GM20000 (cell line): ENCODE measurements around the gene ZNF44.
"Not testable (repeated sequence)": the region's sequence is repeated elsewhere in the genome, so short reads cannot be mapped to it uniquely, and the experiment has no call there.

Experiments
- DNase-seq: peaks from one replicate; pipeline ENCODE4 v3.0.0; 2012; ENCODE audit warnings: low spot score
- TF ChIP-seq, protein P1 (sequence below): IDR thresholded peaks from 2 replicates; pipeline ENCODE4 v1.5.1; 2012; ENCODE audit warnings: mild to moderate bottlenecking, control low read depth; ENCODE audit errors: extremely low read depth, missing control alignments

ZNF44 gene

DNA sequence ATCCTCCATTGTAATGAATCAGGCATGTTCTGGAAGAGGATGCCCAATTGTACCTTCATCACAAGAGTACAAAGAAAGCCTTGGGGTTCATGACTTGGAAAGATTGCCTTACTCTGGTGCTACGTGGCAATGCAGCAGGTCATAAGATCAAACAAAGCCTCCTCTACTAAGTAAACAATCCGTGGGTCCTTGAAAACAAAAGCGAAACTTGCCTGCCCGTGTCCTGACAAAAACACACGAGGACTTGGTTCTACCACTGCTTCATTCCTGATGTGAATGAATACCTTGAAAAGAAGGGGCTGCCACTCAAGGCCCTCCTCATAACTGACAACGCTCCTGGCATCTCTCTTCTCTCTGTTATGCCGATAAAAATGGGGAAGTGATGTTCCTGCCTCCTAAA, 19.9 kb upstream of the ZNF44 start:
- TF ChIP-seq, protein P1, sequence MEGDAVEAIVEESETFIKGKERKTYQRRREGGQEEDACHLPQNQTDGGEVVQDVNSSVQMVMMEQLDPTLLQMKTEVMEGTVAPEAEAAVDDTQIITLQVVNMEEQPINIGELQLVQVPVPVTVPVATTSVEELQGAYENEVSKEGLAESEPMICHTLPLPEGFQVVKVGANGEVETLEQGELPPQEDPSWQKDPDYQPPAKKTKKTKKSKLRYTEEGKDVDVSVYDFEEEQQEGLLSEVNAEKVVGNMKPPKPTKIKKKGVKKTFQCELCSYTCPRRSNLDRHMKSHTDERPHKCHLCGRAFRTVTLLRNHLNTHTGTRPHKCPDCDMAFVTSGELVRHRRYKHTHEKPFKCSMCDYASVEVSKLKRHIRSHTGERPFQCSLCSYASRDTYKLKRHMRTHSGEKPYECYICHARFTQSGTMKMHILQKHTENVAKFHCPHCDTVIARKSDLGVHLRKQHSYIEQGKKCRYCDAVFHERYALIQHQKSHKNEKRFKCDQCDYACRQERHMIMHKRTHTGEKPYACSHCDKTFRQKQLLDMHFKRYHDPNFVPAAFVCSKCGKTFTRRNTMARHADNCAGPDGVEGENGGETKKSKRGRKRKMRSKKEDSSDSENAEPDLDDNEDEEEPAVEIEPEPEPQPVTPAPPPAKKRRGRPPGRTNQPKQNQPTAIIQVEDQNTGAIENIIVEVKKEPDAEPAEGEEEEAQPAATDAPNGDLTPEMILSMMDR: no peak
- DNase-seq: no peak

DNA sequence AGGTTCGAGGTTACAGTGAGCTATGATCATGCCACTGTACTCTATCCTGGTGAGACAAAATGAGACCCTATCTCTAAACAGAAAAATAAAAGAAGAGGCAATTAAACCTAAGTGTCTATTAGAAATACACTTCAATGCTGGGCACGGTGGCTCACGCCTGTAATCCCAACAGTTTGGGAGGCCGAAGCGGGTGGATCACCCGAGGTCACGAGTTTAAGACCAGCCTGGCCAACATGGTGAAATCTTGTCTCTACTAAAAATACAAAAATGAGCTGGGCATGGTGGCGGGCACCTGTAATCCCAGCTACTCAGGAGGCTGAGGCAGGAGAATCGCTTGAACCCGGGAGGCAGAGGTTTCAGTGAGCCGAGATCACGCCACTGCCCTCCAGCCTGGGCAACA, 14.2 kb upstream of the ZNF44 start:
- DNase-seq: not testable (repeated sequence)

DNA sequence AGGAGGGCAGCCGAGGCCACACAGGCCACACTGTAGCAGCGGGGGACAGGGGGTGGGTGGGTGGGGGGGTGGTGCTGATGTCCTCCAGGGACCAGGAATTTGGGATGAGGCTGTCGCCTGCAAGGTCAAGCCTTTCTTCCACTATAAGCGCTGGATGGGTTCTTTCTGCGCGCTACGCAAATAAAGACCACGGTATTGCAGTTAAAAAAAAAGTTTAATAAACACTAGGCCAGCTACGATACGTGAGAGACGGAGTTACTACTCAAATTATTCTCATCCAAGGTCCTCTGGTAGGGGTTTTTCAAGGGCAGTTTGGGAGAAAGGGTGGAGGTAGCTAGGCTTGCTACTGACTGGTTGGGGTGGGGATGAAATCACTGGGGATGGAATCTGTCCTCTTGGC, 508 bp upstream of the ZNF44 start:
- TF ChIP-seq, protein P1: no peak
- DNase-seq: no peak

DNA sequence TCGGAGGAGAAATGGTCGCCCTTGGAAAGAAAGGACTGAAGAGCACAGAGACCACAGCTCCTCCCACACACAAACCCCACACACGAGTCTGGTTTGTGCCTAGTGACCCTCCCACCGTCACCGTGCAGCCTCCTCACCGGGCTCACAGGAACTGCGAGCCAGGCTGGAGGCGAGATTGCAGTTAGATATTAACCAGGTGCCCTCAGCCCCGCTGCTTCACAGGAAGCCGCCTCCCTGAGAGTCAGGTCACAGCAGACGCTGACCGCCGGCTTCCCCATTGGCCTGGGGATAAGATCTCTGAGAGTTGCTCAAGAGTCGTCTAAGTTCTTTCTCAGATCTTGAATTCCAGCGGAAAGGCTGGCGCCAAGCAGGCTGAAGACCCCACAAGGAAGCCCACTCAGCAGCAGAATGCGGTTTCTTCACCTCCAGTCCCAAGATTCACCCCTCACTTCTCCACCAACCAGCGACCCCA, 870 bp downstream of the ZNF44 start:
- DNase-seq: peak; percentile 87
- TF ChIP-seq, protein P1: no peak

DNA sequence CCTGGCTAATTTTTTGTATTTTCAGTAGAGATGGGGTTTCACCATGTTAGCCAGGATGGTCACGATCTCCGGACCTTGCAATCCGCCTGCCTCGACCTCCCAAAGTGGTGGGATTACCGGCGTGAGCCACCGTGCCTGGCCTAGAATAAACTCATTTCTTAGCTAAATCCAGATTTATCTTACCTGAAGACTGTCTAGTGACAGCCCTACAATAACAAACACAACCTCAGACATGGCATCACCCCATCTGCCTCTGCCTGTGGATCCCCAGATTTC, 5.0 kb downstream of the ZNF44 start:
- DNase-seq: no peak
- TF ChIP-seq, protein P1: no peak

DNA sequence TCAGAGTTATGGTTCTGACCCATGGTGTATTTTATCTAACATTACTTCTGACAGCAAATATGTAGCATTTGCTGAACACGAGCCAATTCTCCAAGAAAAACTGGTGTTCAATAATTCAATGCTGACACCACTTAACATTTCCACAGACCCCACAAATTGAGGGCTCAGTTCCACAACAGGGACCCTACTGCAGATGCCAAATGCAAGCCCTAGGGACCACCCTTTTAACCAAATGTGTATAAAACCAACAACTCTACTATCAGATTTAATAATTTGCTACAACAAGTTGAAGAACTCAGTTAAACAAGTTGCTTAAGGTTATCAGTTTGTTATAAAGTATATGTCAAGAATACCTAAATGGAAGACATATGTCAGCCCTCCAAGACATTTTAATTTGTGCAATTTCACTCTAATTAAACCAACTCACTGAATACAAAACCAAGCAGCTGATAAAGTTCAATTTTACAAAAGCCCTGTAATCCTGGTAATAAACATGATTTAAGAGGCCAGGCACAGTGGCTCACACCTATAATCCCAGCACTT, 6.7 kb downstream of the ZNF44 start:
- TF ChIP-seq, protein P1: no peak
- DNase-seq: no peak

DNA sequence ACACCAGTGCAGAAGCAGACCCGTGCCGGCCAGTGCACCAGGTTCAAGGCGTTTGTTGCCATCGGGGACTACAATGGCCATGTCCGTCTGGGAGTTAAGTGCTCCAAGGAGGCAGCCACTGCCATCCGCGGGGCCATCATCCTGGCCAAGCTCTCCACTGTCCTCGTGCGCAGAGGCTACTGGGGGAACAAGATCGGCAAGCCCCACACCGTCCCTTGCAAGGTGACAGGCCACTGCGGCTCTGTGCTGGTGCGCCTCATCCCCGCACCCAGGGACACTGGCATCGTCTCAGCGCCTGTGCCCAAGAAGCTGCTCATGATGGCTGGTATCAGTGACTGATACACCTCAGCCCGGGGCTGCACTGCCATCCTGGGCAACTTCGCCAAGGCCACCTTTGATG, 10.1 kb downstream of the ZNF44 start:
- TF ChIP-seq, protein P1: no peak
- no peak for DNase-seq

DNA sequence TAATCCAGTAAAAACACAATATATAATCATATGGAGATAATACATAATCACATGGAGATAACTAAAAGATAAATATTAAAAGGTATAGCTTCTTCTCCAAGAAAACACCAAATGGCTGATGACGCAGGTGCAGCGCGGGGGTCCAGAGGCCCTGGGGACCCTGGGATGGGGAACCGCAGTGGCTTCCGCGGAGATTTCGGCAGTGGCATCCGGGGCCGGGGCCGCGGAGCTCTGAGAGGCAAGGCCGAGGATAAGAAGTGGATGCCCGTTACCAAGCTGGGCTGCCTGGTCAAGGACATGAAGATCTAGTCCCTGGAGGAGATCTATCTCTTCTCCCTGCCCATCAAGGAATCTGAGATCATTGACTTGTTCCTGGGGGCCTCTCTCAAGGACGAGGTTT, 10.5 kb downstream of the ZNF44 start:
- DNase-seq: no peak
- TF ChIP-seq, protein P1: no peak
